HepG2 (cell line): ENCODE measurements around the gene CNNM2. TPM values are rescaled to one million over a fixed set of nuclear protein-coding genes. Genes with fewer than 3 reads are reported as not detected.

Experiments
- ATAC-seq: fragments of 200-7000 bp; cut with Tn5 transposase; 3 replicates; pipeline ENCODE4 v1.9.1; 2020; ENCODE audit warnings: mild to moderate bottlenecking, moderate library complexity
- BruUV-seq: library from RNA; stranded (reverse); fragments of 400-500 nt; replicated peaks from 2 replicates; lab custom pipeline; 2021; lab: Mats Ljungman, UMichigan
- CTCF ChIA-PET: fragments of 300-600 bp; formaldehyde crosslinking; extraction: SDS; loops from one replicate; lab custom pipeline; 2021; ENCODE audit warnings: low total read pairs, inconsistent platforms, low intra/inter-chr PET ratio; lab: Yijun Ruan, JAX
- POLR2A ChIA-PET: fragments of 350-600 bp; sonication (Branson Sonifier 250); formaldehyde crosslinking; loops from one replicate; lab custom pipeline; 2020; ENCODE audit warnings: antibody characterized with exemption, inconsistent platforms; lab: Yijun Ruan, JAX
- DNase-seq: peaks from one replicate; pipeline ENCODE4 v3.0.0-alpha.2; 2015; ENCODE audit warnings: low spot score
- FAIRE-seq: peaks from 3 replicates; lab custom pipeline; 2011; peaks lifted over from hg19 to GRCh38; lab: Jason Lieb, UNC
- H2AFZ ChIP-seq: one replicate; pipeline ENCODE4 v1.6.1; 2011; ENCODE audit warnings: low read length, inconsistent platforms
- H3K27ac ChIP-seq: fragments of 300-600 bp; 3 replicates; pipeline ENCODE4 v1.8.0; 2011; ENCODE audit warnings: mixed run types, mild to moderate bottlenecking, mixed read lengths, low read length, inconsistent platforms; ENCODE audit not compliant: insufficient read depth; ENCODE audit errors: extremely low read length
- H3K27me3 ChIP-seq, 2 experiments: fragments of 200-600 bp in 1 of 2; 2 replicates in 1 of 2; 3 replicates in 1 of 2; pipeline versions ENCODE4 v1.6.0 to v1.8.0; 2011; ENCODE audit warnings: low read length in 2 of 2, mild to moderate bottlenecking in 2 of 2, moderate library complexity in 2 of 2, inconsistent platforms in 1 of 2; ENCODE audit not compliant: insufficient read depth in 2 of 2, control insufficient read depth in 1 of 2
- H3K36me3 ChIP-seq, 2 experiments: fragments of 200-600 bp in 1 of 2; replicated peaks in 1 of 2; 2 replicates in 1 of 2; 3 replicates in 1 of 2; pipeline versions ENCODE4 v1.5.1 to v1.8.0; 2011; ENCODE audit warnings: low read length in 2 of 2, inconsistent platforms in 1 of 2; ENCODE audit not compliant: insufficient read depth in 2 of 2, control insufficient read depth in 1 of 2
- H3K4me1 ChIP-seq: 2 replicates; pipeline ENCODE4 v1.5.1; 2012; ENCODE audit warnings: low read length, inconsistent platforms; ENCODE audit not compliant: insufficient read depth
- H3K4me2 ChIP-seq: 2 replicates; pipeline ENCODE4 v1.6.0; 2011; ENCODE audit warnings: low read depth, low read length, inconsistent platforms
- H3K4me3 ChIP-seq, 3 experiments: fragments of 200-600 bp in 1 of 3; sonication (generic), shearing (Covaris generic) in 1 of 3; replicated peaks in 1 of 3; 2 replicates each; pipeline ENCODE4 v1.5.1; 2011 to 2016; ENCODE audit warnings: low read length in 3 of 3, inconsistent platforms in 2 of 3, low read depth in 2 of 3, mild to moderate bottlenecking in 2 of 3, control low read depth in 1 of 3, mixed read lengths in 1 of 3; ENCODE audit not compliant: insufficient read depth in 1 of 3
- H3K79me2 ChIP-seq: one replicate; pipeline ENCODE4 v1.6.1; 2011; ENCODE audit warnings: low read length, inconsistent platforms; ENCODE audit not compliant: insufficient read depth
- H3K9ac ChIP-seq: 2 replicates; pipeline ENCODE4 v1.6.0; 2011; ENCODE audit warnings: mild to moderate bottlenecking, low read depth, low read length, inconsistent platforms; ENCODE audit not compliant: insufficient read depth
- H3K9me3 ChIP-seq: 2 replicates; pipeline ENCODE4 v1.5.1; 2012; ENCODE audit warnings: mild to moderate bottlenecking, low read length
- H4K20me1 ChIP-seq: 2 replicates; pipeline ENCODE4 v1.6.0; 2011; ENCODE audit warnings: inconsistent platforms, mild to moderate bottlenecking, low read length, moderate library complexity; ENCODE audit not compliant: insufficient read depth
- ETV6 ChIP-seq: sonication (generic); formaldehyde crosslinking; conservative IDR thresholded peaks from 2 replicates; pipeline ENCODE4 v1.4.0; 2020; ENCODE audit warnings: missing genetic modification reagents
- HHEX ChIP-seq: IDR thresholded peaks from 2 replicates; pipeline ENCODE4 v1.6.1; 2016; ENCODE audit warnings: control low read depth
- HNRNPL ChIP-seq: fragments of 200-400 bp; formaldehyde crosslinking; IDR thresholded peaks from 2 replicates; pipeline ENCODE4 v1.6.1; 2017; ENCODE audit warnings: mild to moderate bottlenecking, low read depth, low read length
- ISL2 ChIP-seq: sonication (generic); formaldehyde crosslinking; IDR thresholded peaks from 2 replicates; pipeline ENCODE4 v1.5.0; 2020; ENCODE audit warnings: missing genetic modification reagents
- ZBTB10 ChIP-seq: sonication (generic); formaldehyde crosslinking; IDR thresholded peaks from 2 replicates; pipeline ENCODE4 v1.4.0; 2020; ENCODE audit warnings: missing genetic modification reagents, borderline replicate concordance
- ZNF563 ChIP-seq: sonication (generic); formaldehyde crosslinking; IDR thresholded peaks from 2 replicates; pipeline ENCODE4 v1.8.0; 2022; ENCODE audit warnings: mild to moderate bottlenecking, moderate library complexity, missing genetic modification reagents
- ZNF776 ChIP-seq: sonication (generic); formaldehyde crosslinking; IDR thresholded peaks from 2 replicates; pipeline ENCODE4 v1.4.0; 2020; ENCODE audit warnings: mild to moderate bottlenecking, missing genetic modification reagents
- WGBS: methylation state at CpG from one replicate; pipeline ENCODE4 v1.1.6; 2017; ENCODE audit warnings: low lambda C conversion rate; 5-methylcytosine and 5-hydroxymethylcytosine counted together
- in situ Hi-C: cut with HindIII; loops from 2 replicates; pipeline ENCODE4 v1.10.0; 2017; ENCODE audit warnings: low pct_unique_long_range_greater_than_20kb; ENCODE audit not compliant: extremely low pct_ligation_motif_present
- intact Hi-C: fragments of 100-400 bp; cut with micrococcal nuclease; formaldehyde crosslinking; loops from one replicate; pipeline ENCODE4 v1.10.0; 2022; ENCODE audit not compliant: unreplicated experiment
- polyA plus RNA-seq, 8 experiments: library from polyadenylated mRNA; depleted of rRNA in 3 of 8; stranded (reverse) in 7 of 8; unstranded in 1 of 8; fragments of >200 nt; fragmentation: Illumina TruSeq in 4 of 8; extraction: Trizol in 4 of 8; gene quantifications; 2 replicates each; pipeline versions ENCODE4 v1.2.1 to v1.2.3, GENCODE V29; 2011 to 2016; ENCODE audit warnings: low read depth in 4 of 8, missing spikeins in 1 of 8, mixed read lengths in 1 of 8; ENCODE audit not compliant: insufficient read depth in 1 of 8
- total RNA-seq, 5 experiments: library from RNA; depleted of rRNA; stranded (reverse); fragments of >200 nt; fragmentation: Illumina TruSeq; extraction: Trizol; gene quantifications; 2 replicates each; pipeline ENCODE4 v1.2.3, GENCODE V29; 2016; ENCODE audit warnings: low read depth in 1 of 5
- TF ChIP-seq, protein P1 (sequence below), 2 experiments: fragments of 450-650 bp in 1 of 2; sonication (generic) in 1 of 2; formaldehyde crosslinking; IDR thresholded peaks; 2 replicates each; pipeline versions ENCODE4 v1.5.0 to v1.8.0; 2020 to 2022; ENCODE audit warnings: mild to moderate bottlenecking in 1 of 2, missing genetic modification reagents in 1 of 2
- TF ChIP-seq, protein P2 (sequence below): IDR thresholded peaks from 2 replicates; pipeline ENCODE4 v1.6.1; 2018; ENCODE audit warnings: missing genetic modification reagents
- TF ChIP-seq, protein P3 (sequence below): sonication (generic); formaldehyde crosslinking; IDR thresholded peaks from 2 replicates; pipeline ENCODE4 v1.4.0; 2020; ENCODE audit warnings: missing genetic modification reagents, borderline replicate concordance
- TF ChIP-seq, protein P4 (sequence below): IDR thresholded peaks from 2 replicates; pipeline ENCODE4 v1.6.1; 2012; ENCODE audit warnings: low read length, improper control_type of control experiment

The CNNM2 gene
- total and polyA plus RNA-seq, 2 of the 13 experiments (the other 11 are each of a cell fraction or from before 2014, with no cell fraction given), result 7.1 to 9.0 TPM

DNA sequence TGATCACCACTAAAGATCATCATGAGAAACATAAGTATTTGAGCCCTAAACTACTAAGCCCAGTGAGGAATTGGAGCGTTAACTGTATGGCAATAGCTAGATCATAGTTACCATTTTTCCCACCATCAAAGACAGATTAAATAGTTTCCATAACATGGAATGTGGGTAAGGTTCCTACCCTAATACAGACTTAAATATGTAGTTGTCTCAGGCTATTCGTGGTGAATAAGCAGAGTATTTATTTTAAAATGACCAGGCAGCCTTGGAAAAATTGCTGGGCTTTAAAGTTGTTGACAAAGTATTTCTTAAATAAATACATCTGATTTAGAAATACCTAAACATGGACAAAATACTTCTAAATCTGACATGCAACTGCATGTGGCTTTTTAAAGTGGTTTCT, 168.2 kb downstream of the CNNM2 start:
- H3K79me2 ChIP-seq, result no peaks in the 10 kb centered on the region
- H4K20me1 ChIP-seq, result no peaks in the 10 kb centered on the region
- H3K4me2 ChIP-seq, result no peak overlapping the region
- DNase-seq, result no peak
- ATAC-seq, result no peak
- H2AFZ ChIP-seq, result no peak overlapping the region
- H3K4me1 ChIP-seq, result peaks cover 55% of the 10 kb centered on the region
- intact Hi-C loops, result no loop called here
- POLR2A ChIA-PET, result interaction anchor here (0.9 kb wide), 1 partner anchor 168 kb away, joined by 3 read pairs; the partner anchor contains the start of gene CNNM2
- no peaks in the 10 kb centered on the region for H3K9me3 ChIP-seq
- BruUV-seq, result no TSS peak
- FAIRE-seq, result no peak
- no peak overlapping the region for H3K4me3 ChIP-seq
- H3K27me3 ChIP-seq, result no peaks in the 10 kb centered on the region
- CTCF ChIA-PET, result no interaction called here
- no peak overlapping the region for H3K27ac ChIP-seq
- no peak overlapping the region for H3K9ac ChIP-seq
- H3K36me3 ChIP-seq, result peaks cover 15 to 38% of the 10 kb centered on the region in 2 experiments
- in situ Hi-C loops, result loop anchor here (10.0 kb wide), 1 partner anchor 159 kb away; the partner anchor contains the start of gene RPEL1
- WGBS, result 85% methylated on average over 2 of the region's 2 CpGs
- TF ChIP-seq, protein P1, sequence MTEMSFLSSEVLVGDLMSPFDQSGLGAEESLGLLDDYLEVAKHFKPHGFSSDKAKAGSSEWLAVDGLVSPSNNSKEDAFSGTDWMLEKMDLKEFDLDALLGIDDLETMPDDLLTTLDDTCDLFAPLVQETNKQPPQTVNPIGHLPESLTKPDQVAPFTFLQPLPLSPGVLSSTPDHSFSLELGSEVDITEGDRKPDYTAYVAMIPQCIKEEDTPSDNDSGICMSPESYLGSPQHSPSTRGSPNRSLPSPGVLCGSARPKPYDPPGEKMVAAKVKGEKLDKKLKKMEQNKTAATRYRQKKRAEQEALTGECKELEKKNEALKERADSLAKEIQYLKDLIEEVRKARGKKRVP (CRISPR knock-in tag; IDR thresholded peaks at IDR 0.05), result no peak
- TF ChIP-seq ZNF563 (CRISPR knock-in tag) (no peak), ZBTB10 (no peak), ISL2 (CRISPR knock-in tag) (no peak), ETV6 (CRISPR knock-in tag) (no peak), ZNF776 (CRISPR knock-in tag) (no peak), HNRNPL (no peak), HHEX (CRISPR knock-in tag) (no peak)
- TF ChIP-seq, protein P2, sequence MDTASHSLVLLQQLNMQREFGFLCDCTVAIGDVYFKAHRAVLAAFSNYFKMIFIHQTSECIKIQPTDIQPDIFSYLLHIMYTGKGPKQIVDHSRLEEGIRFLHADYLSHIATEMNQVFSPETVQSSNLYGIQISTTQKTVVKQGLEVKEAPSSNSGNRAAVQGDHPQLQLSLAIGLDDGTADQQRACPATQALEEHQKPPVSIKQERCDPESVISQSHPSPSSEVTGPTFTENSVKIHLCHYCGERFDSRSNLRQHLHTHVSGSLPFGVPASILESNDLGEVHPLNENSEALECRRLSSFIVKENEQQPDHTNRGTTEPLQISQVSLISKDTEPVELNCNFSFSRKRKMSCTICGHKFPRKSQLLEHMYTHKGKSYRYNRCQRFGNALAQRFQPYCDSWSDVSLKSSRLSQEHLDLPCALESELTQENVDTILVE (CRISPR knock-in tag), result no peak
- TF ChIP-seq, protein P3, sequence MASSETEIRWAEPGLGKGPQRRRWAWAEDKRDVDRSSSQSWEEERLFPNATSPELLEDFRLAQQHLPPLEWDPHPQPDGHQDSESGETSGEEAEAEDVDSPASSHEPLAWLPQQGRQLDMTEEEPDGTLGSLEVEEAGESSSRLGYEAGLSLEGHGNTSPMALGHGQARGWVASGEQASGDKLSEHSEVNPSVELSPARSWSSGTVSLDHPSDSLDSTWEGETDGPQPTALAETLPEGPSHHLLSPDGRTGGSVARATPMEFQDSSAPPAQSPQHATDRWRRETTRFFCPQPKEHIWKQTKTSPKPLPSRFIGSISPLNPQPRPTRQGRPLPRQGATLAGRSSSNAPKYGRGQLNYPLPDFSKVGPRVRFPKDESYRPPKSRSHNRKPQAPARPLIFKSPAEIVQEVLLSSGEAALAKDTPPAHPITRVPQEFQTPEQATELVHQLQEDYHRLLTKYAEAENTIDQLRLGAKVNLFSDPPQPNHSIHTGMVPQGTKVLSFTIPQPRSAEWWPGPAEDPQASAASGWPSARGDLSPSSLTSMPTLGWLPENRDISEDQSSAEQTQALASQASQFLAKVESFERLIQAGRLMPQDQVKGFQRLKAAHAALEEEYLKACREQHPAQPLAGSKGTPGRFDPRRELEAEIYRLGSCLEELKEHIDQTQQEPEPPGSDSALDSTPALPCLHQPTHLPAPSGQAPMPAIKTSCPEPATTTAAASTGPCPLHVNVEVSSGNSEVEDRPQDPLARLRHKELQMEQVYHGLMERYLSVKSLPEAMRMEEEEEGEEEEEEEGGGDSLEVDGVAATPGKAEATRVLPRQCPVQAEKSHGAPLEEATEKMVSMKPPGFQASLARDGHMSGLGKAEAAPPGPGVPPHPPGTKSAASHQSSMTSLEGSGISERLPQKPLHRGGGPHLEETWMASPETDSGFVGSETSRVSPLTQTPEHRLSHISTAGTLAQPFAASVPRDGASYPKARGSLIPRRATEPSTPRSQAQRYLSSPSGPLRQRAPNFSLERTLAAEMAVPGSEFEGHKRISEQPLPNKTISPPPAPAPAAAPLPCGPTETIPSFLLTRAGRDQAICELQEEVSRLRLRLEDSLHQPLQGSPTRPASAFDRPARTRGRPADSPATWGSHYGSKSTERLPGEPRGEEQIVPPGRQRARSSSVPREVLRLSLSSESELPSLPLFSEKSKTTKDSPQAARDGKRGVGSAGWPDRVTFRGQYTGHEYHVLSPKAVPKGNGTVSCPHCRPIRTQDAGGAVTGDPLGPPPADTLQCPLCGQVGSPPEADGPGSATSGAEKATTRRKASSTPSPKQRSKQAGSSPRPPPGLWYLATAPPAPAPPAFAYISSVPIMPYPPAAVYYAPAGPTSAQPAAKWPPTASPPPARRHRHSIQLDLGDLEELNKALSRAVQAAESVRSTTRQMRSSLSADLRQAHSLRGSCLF (CRISPR knock-in tag), result no peak
- TF ChIP-seq, protein P4, sequence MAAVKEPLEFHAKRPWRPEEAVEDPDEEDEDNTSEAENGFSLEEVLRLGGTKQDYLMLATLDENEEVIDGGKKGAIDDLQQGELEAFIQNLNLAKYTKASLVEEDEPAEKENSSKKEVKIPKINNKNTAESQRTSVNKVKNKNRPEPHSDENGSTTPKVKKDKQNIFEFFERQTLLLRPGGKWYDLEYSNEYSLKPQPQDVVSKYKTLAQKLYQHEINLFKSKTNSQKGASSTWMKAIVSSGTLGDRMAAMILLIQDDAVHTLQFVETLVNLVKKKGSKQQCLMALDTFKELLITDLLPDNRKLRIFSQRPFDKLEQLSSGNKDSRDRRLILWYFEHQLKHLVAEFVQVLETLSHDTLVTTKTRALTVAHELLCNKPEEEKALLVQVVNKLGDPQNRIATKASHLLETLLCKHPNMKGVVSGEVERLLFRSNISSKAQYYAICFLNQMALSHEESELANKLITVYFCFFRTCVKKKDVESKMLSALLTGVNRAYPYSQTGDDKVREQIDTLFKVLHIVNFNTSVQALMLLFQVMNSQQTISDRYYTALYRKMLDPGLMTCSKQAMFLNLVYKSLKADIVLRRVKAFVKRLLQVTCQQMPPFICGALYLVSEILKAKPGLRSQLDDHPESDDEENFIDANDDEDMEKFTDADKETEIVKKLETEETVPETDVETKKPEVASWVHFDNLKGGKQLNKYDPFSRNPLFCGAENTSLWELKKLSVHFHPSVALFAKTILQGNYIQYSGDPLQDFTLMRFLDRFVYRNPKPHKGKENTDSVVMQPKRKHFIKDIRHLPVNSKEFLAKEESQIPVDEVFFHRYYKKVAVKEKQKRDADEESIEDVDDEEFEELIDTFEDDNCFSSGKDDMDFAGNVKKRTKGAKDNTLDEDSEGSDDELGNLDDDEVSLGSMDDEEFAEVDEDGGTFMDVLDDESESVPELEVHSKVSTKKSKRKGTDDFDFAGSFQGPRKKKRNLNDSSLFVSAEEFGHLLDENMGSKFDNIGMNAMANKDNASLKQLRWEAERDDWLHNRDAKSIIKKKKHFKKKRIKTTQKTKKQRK, result no peak
